GM12891 (cell line): ENCODE results near the gene EIF5A.
"Not testable (repeated sequence)": the region's sequence is repeated elsewhere in the genome, so short reads cannot be mapped to it uniquely, and the experiment has no call there.

Experiments used
- DNase-seq: peaks from one replicate; pipeline ENCODE4 v3.0.0; 2011; ENCODE audit warnings: low spot score; ENCODE audit not compliant: insufficient read length
- FAIRE-seq: peaks from 2 replicates; lab custom pipeline; 2011; peaks lifted over from hg19 to GRCh38; lab: Jason Lieb, UNC
- PAX5 ChIP-seq: IDR thresholded peaks from 2 replicates; pipeline ENCODE4 v1.6.1; 2011; ENCODE audit warnings: low read length, moderate library complexity, mild to moderate bottlenecking; ENCODE audit not compliant: insufficient read depth, severe bottlenecking
- POLR2A ChIP-seq: IDR thresholded peaks from 2 replicates; pipeline ENCODE4 v1.6.1; 2011; ENCODE audit warnings: low read depth, low read length, control low read depth
- POLR2AphosphoS5 ChIP-seq: IDR thresholded peaks from 2 replicates; pipeline ENCODE4 v1.6.1; 2011; ENCODE audit warnings: low read depth, low read length, control low read depth
- POU2F2 ChIP-seq: IDR thresholded peaks from 2 replicates; pipeline ENCODE4 v1.6.1; 2011; ENCODE audit warnings: low read depth, mild to moderate bottlenecking, control low read depth, low read length, moderate library complexity
- SPI1 ChIP-seq: IDR thresholded peaks from 2 replicates; pipeline ENCODE4 v1.6.1; 2011; ENCODE audit warnings: low read depth, low read length, control low read depth
- TAF1 ChIP-seq: IDR thresholded peaks from 2 replicates; pipeline ENCODE4 v1.6.1; 2011; ENCODE audit warnings: low read depth, low read length, control low read depth

The EIF5A gene

GRCh38 chr17:7329997-7330637 is 22.7 kb downstream of the EIF5A start:
- DNase-seq (peak; percentile 84), FAIRE-seq (peak; percentile 87)
- TF ChIP-seq POLR2AphosphoS5 (no peak), PAX5 (no peak), SPI1 (no peak), TAF1 (no peak), POLR2A (no peak), POU2F2 (no peak)

- DNase-seq (no peak), FAIRE-seq (no peak)
- TF ChIP-seq PAX5 (no peak), SPI1 (no peak), TAF1 (no peak), POU2F2 (no peak), POLR2A (no peak), POLR2AphosphoS5 (no peak)
These were observed 23.2 kb downstream of the EIF5A start for GRCh38 chr17:7330638-7331015.

DNA sequence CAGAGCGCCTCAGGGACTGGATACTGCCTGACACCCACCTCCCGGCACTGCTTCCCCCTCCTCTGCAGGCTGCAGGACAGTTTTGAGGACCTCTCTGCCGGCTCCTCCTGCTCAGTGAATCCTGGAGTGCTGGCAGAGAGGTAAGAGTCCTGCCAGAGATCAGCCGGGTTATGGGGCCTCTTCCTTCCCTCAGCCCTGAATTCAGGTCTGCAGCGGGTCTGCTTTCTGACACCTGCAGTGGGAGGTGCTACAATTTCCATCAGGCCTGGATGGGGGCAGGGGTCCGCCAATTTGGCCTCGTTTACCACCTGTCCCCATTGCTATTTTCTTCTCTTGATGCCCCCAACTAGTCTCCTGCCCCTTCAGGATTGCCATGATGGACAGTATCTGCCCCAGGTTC is 24.7 kb downstream of the EIF5A start:
- no peak for FAIRE-seq
- DNase-seq, result no peak
- no peak for TF ChIP-seq POLR2A

GRCh38 chr17:7332600-7333069 is 25.2 kb downstream of the EIF5A start:
- peak; percentile 85 for FAIRE-seq
- DNase-seq, result not testable (repeated sequence)

DNA sequence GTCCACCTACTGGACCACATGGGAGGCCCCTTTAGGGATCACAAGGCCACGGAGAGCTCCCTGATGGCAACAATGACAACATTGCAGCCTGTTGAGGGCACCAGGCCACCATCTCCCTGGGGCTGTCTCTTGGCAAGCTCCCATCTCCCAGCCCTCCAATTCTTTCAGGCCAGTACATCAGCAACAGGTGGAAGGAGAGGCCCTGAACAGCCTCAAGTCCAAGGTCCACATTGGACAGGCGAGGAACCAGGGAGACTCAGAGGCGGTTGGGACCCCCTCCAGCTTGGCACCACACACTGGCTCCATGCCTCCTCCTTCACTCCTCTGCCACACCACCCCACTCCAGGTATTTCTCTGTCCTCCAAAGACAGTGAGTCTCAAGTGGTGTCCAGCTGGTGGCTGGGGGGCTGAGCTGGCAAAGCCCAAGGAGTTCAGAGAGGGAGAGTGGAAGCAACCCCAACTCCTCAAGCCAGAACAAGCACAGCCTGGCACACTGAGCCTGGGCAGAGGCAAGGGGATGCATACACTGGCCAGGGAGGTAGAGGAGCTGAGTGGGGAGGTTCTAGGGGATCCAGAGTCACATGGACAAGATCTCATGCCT is 27.6 kb downstream of the EIF5A start:
- no peak for FAIRE-seq
- DNase-seq, result no peak
- TF ChIP-seq PAX5 (no peak), POLR2AphosphoS5 (no peak), POU2F2 (no peak), TAF1 (no peak), POLR2A (no peak), SPI1 (no peak)

- not testable (repeated sequence) for DNase-seq, FAIRE-seq
These were observed 28.3 kb downstream of the EIF5A start for GRCh38 chr17:7335765-7336164.

DNA sequence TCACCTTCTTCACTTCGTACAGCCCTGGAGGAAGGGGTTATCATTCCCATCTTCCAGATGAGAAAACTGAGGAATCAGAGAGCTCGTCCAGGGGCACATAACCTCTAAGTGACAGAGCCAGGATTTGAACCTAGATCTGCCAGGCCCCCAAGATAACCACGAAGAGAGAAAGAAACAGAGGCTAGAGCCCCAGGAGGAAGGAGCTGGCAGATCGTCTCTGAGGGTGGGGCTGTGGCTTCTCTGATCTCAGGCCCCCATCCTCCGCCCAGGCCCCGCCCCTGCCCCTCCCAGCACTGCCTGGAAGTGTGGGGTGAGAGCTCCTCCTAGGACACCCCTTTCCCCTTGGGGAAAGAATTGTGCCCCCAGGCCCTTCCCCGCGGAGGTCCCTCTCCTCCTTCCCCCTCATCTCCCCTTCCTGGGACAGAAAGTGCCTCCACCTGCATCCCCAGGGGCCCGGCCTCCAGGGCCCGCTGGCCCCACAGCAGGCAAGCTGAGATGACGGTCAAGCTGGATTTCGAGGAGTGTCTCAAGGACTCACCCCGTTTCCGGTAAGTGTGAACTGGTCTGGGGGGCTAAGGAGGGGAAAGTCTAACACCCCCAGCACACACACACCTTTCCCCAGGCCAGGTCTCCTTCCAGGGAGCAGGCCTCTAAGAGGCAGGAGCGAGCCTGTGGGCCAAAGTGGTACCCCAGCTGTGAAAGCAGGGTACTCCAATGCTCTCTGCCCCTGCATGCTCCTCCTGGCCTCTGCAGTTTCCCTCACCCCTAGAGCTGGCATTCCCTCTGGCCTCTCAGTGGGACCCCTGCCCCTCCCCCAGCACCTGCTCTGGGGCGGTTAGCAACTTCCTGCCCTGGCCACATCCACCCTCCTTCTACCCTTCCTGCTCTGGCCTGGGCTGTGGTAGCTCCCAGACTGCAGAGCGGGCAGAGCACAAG is 29.1 kb downstream of the EIF5A start, which contains the start of gene ACAP1:
Gene ACAP1 (plus strand): TSS at position 290 of the 936 bp plus-strand sequence. CDS start 206 bp downstream, at position 496.
- FAIRE-seq (peak; percentile 96), DNase-seq (peak; percentile 75)
- no peak for TF ChIP-seq POU2F2

DNA sequence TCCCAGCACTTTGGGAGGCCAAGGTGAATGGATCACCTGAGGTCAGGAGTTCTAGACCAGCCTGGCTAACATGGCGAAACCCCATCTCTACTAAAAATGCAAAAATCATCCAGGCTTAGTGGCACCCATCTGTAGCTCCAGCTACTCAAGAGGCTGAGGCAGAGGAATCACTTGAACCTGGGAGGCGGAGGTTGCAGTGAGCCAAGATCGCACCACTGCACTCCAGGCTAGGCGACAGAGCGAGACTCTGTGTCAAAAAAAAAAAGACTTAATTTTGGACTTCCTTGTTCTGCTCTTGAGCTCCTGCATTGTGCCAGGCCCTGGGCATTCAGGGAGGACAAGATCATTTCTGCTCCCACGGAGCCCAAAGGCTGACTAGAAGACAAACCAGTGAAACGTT is 30.2 kb downstream of the EIF5A start:
- FAIRE-seq, DNase-seq: not testable (repeated sequence)

DNA sequence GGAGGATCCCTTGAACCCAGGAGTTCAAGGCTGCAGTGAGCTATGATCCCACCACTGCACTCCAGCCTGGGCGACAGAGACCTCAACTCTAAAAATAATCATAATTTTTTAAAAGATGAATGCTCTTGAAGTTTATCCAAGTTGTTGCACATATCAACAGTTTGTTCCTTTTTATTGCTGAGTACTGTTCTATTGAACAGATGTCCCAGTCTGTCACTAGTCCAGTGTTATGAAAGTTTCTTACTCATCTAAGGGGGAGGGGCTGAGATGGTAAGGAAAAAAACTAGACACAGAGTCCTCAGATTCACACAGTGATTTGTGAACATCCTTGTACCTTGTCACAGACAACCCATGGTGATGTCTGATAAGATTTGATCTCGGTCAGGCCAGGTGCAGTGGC is 32.8 kb downstream of the EIF5A start:
- no peak for FAIRE-seq
- TF ChIP-seq TAF1, result no peak
- no peak for TF ChIP-seq POLR2A
- TF ChIP-seq POU2F2, result no peak
- DNase-seq, result no peak

DNA sequence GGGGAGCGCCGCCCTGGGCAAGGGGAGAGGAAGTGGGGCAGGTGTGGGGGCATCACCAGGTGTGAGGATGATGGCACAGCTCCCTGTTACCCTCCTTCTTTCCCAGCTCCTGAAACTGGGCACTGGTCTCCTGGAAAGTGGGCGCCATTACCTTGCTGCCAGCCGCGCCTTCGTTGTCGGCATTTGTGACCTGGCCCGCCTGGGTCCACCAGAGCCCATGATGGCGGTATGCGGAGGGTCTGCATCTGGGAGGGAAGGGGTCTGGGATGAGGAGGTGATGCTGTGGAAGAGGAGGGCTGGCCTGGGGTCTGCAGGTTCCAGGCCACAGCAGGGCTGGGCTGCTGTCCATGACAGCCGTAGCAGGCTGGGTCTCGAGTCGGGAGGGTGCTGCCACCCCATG is 34.4 kb downstream of the EIF5A start:
- no peak for FAIRE-seq
- DNase-seq, result no peak
- no peak for TF ChIP-seq POLR2A
- no peak for TF ChIP-seq SPI1
- TF ChIP-seq PAX5, result no peak
- TF ChIP-seq POLR2AphosphoS5, result no peak
- no peak for TF ChIP-seq TAF1
- TF ChIP-seq POU2F2, result no peak
